Measurements from ENCODE around the gene ALDH3B1. TPM values are rescaled to one million over a fixed set of nuclear protein-coding genes. Genes with fewer than 3 reads are reported as not detected.

Gene ALDH3B1
- polyA plus RNA-seq, 1 donor from 2014 or later: not detected

DNA sequence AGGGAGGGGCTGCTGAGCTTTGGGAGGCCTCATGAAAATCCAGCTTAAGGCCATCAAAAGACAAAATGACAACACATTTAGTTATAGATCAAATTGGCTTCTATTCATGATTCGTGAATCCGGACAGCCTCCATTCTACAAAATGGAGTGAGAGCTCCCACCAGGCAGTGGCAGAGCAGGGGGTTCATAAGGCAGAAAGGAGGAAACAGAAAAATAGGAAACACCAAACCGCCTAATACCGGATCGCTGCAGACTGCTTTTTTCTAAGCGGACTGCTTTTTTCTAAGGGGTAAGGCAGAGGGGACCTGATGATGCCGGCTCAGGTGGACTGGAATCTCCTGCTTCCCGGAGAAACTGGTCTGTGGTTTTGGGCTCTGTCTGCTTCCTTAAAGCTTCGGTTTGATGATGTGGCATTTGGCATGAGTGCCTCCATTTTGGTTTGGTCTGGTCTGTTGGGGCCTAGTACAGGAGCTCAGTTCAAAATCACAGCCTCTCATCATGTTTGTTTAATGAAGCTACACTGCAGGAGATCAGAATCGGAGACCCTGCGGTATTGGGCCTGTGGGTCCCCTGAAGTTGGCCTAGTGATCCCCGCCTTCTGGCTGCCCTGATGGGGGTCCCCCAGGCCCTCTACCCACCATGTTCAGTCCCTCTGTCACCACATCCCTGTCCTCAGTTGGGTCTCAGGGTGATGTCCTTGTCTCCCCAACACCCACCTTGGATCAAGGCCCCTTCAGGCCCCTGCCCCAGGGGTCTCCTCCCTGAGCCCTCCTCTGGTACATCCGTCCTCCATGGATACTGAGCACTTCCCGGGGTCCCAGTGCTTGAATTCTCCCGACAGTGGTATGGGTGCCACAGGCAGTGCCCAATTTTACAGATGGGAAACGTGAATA is 1.2 kb downstream of the ALDH3B1 start:
- Histone ChIP-seq H3K27ac (ENCODE audit: low read length) (no peak overlapping the region), H3K9me2 (ENCODE audit: insufficient read depth, low read length) (no peaks in the 10 kb centered on the region), H3K9me3 (ENCODE audit: low read length) (no peaks in the 10 kb centered on the region), H3K27me3 (ENCODE audit: insufficient read depth, low read depth, low read length) (no peaks in the 10 kb centered on the region), H3K79me2 (replicated peaks; ENCODE audit: insufficient read depth, low read length) (no peaks in the 10 kb centered on the region), H4K20me1 (ENCODE audit: insufficient read depth) (no peaks in the 10 kb centered on the region), H3K4me3 (ENCODE audit: low read length) (no peak overlapping the region), H2AFZ (ENCODE audit: low read depth, low read length) (peak overlapping the region; percentile 45), H3F3A (ENCODE audit: insufficient read depth, low read length, poor library complexity, severe bottlenecking) (no peaks in the 10 kb centered on the region), H3K4me2 (ENCODE audit: low read length) (no peak overlapping the region), H3K36me3 (ENCODE audit: insufficient read depth, low read length) (no peaks in the 10 kb centered on the region), H3K9ac (ENCODE audit: low read length) (peak overlapping the region; percentile 20)
- TF ChIP-seq, protein P1, sequence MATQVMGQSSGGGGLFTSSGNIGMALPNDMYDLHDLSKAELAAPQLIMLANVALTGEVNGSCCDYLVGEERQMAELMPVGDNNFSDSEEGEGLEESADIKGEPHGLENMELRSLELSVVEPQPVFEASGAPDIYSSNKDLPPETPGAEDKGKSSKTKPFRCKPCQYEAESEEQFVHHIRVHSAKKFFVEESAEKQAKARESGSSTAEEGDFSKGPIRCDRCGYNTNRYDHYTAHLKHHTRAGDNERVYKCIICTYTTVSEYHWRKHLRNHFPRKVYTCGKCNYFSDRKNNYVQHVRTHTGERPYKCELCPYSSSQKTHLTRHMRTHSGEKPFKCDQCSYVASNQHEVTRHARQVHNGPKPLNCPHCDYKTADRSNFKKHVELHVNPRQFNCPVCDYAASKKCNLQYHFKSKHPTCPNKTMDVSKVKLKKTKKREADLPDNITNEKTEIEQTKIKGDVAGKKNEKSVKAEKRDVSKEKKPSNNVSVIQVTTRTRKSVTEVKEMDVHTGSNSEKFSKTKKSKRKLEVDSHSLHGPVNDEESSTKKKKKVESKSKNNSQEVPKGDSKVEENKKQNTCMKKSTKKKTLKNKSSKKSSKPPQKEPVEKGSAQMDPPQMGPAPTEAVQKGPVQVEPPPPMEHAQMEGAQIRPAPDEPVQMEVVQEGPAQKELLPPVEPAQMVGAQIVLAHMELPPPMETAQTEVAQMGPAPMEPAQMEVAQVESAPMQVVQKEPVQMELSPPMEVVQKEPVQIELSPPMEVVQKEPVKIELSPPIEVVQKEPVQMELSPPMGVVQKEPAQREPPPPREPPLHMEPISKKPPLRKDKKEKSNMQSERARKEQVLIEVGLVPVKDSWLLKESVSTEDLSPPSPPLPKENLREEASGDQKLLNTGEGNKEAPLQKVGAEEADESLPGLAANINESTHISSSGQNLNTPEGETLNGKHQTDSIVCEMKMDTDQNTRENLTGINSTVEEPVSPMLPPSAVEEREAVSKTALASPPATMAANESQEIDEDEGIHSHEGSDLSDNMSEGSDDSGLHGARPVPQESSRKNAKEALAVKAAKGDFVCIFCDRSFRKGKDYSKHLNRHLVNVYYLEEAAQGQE (IDR thresholded peaks at IDR 0.05; ENCODE audit: borderline replicate concordance): no peak

DNA sequence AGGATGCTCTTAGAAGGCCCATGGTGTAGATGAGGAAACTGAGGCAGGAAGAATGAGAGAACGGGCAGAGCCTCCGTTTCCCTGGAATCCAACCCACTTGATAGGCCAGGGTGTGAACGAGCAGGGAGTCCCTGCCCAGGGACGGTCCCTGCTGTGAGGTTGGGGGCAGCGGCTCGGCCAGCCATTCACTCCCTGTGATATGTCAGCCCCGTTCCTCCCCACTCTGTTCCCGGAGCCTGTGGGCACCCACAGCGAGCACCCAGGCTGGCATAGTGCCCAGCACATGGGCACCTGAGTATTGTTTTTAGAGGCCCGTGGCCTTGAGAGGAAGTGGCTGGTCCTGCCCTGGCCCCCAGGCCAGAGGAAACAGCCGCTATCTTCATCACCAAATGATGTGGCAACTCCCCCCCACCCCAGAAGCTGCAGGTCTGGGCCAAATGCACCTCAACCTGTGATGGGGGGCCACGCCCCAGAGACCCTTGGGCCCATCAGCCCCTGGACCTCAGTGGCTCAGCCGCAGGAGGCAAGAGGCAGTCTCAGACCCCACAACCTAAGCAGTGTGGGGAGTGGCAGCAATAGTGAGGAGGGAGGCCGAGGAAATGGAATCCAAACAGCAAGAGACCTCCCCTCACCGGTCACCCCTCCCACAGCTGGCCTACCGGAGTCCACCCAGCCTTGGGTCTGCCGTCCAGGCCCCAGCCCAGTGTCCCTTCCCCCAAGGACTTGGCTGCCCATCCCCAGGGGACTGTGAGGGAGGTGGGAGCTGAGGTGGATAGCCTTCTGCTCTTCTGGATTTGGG is 2.1 kb downstream of the ALDH3B1 start:
- Histone ChIP-seq H3K27ac (ENCODE audit: low read length) (no peak overlapping the region), H3K79me2 (replicated peaks; ENCODE audit: insufficient read depth, low read length) (no peaks in the 10 kb centered on the region), H4K20me1 (ENCODE audit: insufficient read depth) (no peaks in the 10 kb centered on the region), H3K36me3 (ENCODE audit: insufficient read depth, low read length) (no peaks in the 10 kb centered on the region), H3F3A (ENCODE audit: insufficient read depth, low read length, poor library complexity, severe bottlenecking) (no peaks in the 10 kb centered on the region), H3K4me2 (ENCODE audit: low read length) (no peak overlapping the region), H2AFZ (ENCODE audit: low read depth, low read length) (no peak overlapping the region), H3K9ac (ENCODE audit: low read length) (no peak overlapping the region), H3K9me2 (ENCODE audit: insufficient read depth, low read length) (no peaks in the 10 kb centered on the region), H3K4me3 (ENCODE audit: low read length) (no peak overlapping the region), H3K27me3 (ENCODE audit: insufficient read depth, low read depth, low read length) (no peaks in the 10 kb centered on the region), H3K9me3 (ENCODE audit: low read length) (no peaks in the 10 kb centered on the region)
- TF ChIP-seq, protein P1 (IDR thresholded peaks at IDR 0.05; ENCODE audit: borderline replicate concordance): no peak
- TF ChIP-seq, protein P2, sequence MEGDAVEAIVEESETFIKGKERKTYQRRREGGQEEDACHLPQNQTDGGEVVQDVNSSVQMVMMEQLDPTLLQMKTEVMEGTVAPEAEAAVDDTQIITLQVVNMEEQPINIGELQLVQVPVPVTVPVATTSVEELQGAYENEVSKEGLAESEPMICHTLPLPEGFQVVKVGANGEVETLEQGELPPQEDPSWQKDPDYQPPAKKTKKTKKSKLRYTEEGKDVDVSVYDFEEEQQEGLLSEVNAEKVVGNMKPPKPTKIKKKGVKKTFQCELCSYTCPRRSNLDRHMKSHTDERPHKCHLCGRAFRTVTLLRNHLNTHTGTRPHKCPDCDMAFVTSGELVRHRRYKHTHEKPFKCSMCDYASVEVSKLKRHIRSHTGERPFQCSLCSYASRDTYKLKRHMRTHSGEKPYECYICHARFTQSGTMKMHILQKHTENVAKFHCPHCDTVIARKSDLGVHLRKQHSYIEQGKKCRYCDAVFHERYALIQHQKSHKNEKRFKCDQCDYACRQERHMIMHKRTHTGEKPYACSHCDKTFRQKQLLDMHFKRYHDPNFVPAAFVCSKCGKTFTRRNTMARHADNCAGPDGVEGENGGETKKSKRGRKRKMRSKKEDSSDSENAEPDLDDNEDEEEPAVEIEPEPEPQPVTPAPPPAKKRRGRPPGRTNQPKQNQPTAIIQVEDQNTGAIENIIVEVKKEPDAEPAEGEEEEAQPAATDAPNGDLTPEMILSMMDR (IDR thresholded peaks at IDR 0.05; ENCODE audit: poor library complexity, severe bottlenecking): no peak
- TF ChIP-seq POLR2AphosphoS5 (IDR thresholded peaks at IDR 0.05) (no peak), EP300 (conservative IDR thresholded peaks at IDR 0.05; ENCODE audit: poor library complexity, severe bottlenecking) (no peak), TAF1 (IDR thresholded peaks at IDR 0.05; ENCODE audit: low read depth) (no peak), MXI1 (conservative IDR thresholded peaks at IDR 0.05; ENCODE audit: poor library complexity, severe bottlenecking) (no peak), SMC3 (conservative IDR thresholded peaks at IDR 0.05; ENCODE audit: poor library complexity) (no peak), RAD21 (conservative IDR thresholded peaks at IDR 0.05) (no peak), EZH2 (IDR thresholded peaks at IDR 0.05; ENCODE audit: borderline replicate concordance, insufficient read depth, low read length, poor library complexity, severe bottlenecking) (no peak)
